ENCODE data around the gene CFAP57. TPM values are rescaled to one million over a fixed set of nuclear protein-coding genes. Genes with fewer than 3 reads are reported as not detected.

CFAP57 gene
- total RNA-seq, 4 donors from 2014 or later: 0.40 to 5.6 (median 1.8) TPM

GRCh38 chr1:43288058-43288784 is 116.1 kb downstream of the CFAP57 start:
- Histone ChIP-seq H3K4me1 (no peaks in the 10 kb centered on the region), H3K9me3 (no peaks in the 10 kb centered on the region), H3K27me3 (no peaks in the 10 kb centered on the region), H3K36me3 (no peaks in the 10 kb centered on the region), H3K27ac (no peak overlapping the region), H3K4me3 (no peak overlapping the region)
- TF ChIP-seq CTCF (IDR thresholded peaks at IDR 0.05) (no peak), POLR2A (IDR thresholded peaks at IDR 0.05) (no peak)
- no peak for DNase-seq
- intact Hi-C loops (cut with DNase I; ENCODE audit: low total_unique reads): no loop called here

GRCh38 chr1:43288785-43289706 is 116.9 kb downstream of the CFAP57 start:
- no peak overlapping the region for H3K27ac ChIP-seq

GRCh38 chr1:43292216-43292615 is 120.1 kb downstream of the CFAP57 start:
- intact Hi-C loops (cut with DNase I; ENCODE audit: low total_unique reads): no loop called here
- no peak overlapping the region for H3K27ac ChIP-seq
- H3K9me3 ChIP-seq: no peaks in the 10 kb centered on the region
- DNase-seq: no peak
- no peak overlapping the region for H3K4me3 ChIP-seq
- no peaks in the 10 kb centered on the region for H3K4me1 ChIP-seq
- H3K27me3 ChIP-seq: no peaks in the 10 kb centered on the region
- no peak for TF ChIP-seq POLR2A (IDR thresholded peaks at IDR 0.05)
- no peaks in the 10 kb centered on the region for H3K36me3 ChIP-seq

More at GRCh38 chr1:43288785-43289706, 116.9 kb downstream of the CFAP57 start:
- Histone ChIP-seq H3K36me3 (no peaks in the 10 kb centered on the region), H3K4me3 (no peak overlapping the region), H3K4me1 (no peaks in the 10 kb centered on the region), H3K27me3 (no peaks in the 10 kb centered on the region), H3K9me3 (no peaks in the 10 kb centered on the region)
- intact Hi-C loops (cut with DNase I; ENCODE audit: low total_unique reads): no loop called here
- DNase-seq: no peak
- TF ChIP-seq CTCF (IDR thresholded peaks at IDR 0.05) (no peak), POLR2A (IDR thresholded peaks at IDR 0.05) (no peak)

- H3K27ac ChIP-seq: peak overlapping the region in 1 of 2 donors; percentile 75
- intact Hi-C loops (cut with DNase I; ENCODE audit: low total_unique reads): no loop called here
These were observed 120.5 kb downstream of the CFAP57 start for GRCh38 chr1:43292679-43293078.

GRCh38 chr1:43293176-43293575 is 121.0 kb downstream of the CFAP57 start:
- no peak overlapping the region for H3K4me3 ChIP-seq
- H3K4me1 ChIP-seq: no peaks in the 10 kb centered on the region
- H3K27ac ChIP-seq: peak overlapping the region in 1 of 2 donors; percentile 75
- intact Hi-C loops (cut with DNase I; ENCODE audit: low total_unique reads): no loop called here
- DNase-seq: no peak
- H3K36me3 ChIP-seq: no peaks in the 10 kb centered on the region
- H3K9me3 ChIP-seq: no peaks in the 10 kb centered on the region
- no peaks in the 10 kb centered on the region for H3K27me3 ChIP-seq
- no peak for TF ChIP-seq POLR2A (IDR thresholded peaks at IDR 0.05)
- TF ChIP-seq CTCF (IDR thresholded peaks at IDR 0.05): no peak

More at GRCh38 chr1:43292679-43293078, 120.5 kb downstream of the CFAP57 start:
- H3K4me3 ChIP-seq: no peak overlapping the region
- no peaks in the 10 kb centered on the region for H3K4me1 ChIP-seq
- no peaks in the 10 kb centered on the region for H3K9me3 ChIP-seq
- no peaks in the 10 kb centered on the region for H3K27me3 ChIP-seq
- no peak for DNase-seq
- no peaks in the 10 kb centered on the region for H3K36me3 ChIP-seq
- TF ChIP-seq CTCF (IDR thresholded peaks at IDR 0.05) (no peak), POLR2A (IDR thresholded peaks at IDR 0.05) (no peak)

Data from uterus (tissue), 4 donors.